ENCODE measurements around the gene IGF2BP2. TPM values are rescaled to one million over a fixed set of nuclear protein-coding genes. Genes with fewer than 3 reads are reported as not detected.

IGF2BP2 gene
- total RNA-seq, 1 experiment from 2014 or later, result 135 TPM

DNA sequence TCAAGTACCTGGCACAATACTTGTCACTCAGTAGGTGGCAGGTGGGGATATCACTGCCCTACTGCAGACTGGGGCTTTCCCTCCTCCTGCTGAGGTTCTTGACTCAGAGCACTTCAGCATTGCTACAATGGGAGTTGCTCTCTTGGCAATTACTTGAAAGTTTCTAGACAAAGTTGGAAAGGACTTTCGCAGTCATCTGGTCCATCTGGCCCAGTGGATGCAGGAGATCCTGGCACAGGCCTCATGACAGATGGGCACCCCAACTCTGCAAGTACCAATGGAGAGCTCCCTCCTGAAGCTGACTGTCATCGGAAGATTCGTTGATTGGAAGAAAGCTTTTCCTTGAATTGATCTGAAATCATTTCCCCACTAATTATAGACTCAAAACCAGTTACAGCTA, 19.2 kb upstream of the IGF2BP2 start (continued):
- TF ChIP-seq SP1 (IDR thresholded peaks at IDR 0.05; ENCODE audit: low read depth), result no peak
- TF ChIP-seq, protein P1, sequence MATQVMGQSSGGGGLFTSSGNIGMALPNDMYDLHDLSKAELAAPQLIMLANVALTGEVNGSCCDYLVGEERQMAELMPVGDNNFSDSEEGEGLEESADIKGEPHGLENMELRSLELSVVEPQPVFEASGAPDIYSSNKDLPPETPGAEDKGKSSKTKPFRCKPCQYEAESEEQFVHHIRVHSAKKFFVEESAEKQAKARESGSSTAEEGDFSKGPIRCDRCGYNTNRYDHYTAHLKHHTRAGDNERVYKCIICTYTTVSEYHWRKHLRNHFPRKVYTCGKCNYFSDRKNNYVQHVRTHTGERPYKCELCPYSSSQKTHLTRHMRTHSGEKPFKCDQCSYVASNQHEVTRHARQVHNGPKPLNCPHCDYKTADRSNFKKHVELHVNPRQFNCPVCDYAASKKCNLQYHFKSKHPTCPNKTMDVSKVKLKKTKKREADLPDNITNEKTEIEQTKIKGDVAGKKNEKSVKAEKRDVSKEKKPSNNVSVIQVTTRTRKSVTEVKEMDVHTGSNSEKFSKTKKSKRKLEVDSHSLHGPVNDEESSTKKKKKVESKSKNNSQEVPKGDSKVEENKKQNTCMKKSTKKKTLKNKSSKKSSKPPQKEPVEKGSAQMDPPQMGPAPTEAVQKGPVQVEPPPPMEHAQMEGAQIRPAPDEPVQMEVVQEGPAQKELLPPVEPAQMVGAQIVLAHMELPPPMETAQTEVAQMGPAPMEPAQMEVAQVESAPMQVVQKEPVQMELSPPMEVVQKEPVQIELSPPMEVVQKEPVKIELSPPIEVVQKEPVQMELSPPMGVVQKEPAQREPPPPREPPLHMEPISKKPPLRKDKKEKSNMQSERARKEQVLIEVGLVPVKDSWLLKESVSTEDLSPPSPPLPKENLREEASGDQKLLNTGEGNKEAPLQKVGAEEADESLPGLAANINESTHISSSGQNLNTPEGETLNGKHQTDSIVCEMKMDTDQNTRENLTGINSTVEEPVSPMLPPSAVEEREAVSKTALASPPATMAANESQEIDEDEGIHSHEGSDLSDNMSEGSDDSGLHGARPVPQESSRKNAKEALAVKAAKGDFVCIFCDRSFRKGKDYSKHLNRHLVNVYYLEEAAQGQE (IDR thresholded peaks at IDR 0.05; ENCODE audit: low read depth), result no peak

DNA sequence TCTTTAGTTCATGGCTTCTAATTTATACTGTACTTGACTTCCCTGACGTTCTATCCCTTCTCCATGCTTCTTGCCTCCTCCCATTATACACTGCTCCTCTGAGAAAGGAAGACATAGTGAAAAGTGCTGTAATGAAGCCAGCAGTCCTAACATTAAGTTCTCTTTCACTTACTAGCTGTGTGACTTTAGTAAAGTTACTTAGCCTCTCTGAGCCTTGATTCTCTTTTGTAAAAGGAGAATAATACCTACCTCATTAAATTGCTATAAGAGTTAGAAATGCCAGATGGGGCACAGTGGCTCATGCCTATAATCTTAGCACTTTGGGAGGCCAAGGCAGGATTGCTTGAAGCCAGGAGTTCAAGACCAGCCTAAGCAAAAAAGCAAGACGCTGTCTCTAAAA, 18.8 kb upstream of the IGF2BP2 start:
- CTCF ChIA-PET, result no interaction called here

More for the DNA sequence above, 18.8 kb upstream of the IGF2BP2 start:
- no peaks in the 10 kb centered on the region for H4K20me1 ChIP-seq (ENCODE audit: insufficient read depth)
- TF ChIP-seq ELF1 (IDR thresholded peaks at IDR 0.05; ENCODE audit: borderline replicate concordance, low read depth) (no peak), FOSL1 (IDR thresholded peaks at IDR 0.05; ENCODE audit: low read depth) (no peak), CBX3 (IDR thresholded peaks at IDR 0.05; ENCODE audit: low read depth) (no peak), EZH2phosphoT487 (IDR thresholded peaks at IDR 0.05; ENCODE audit: borderline replicate concordance) (no peak), SRF (IDR thresholded peaks at IDR 0.05; ENCODE audit: low read depth) (no peak), TCF7L2 (IDR thresholded peaks at IDR 0.05; ENCODE audit: borderline replicate concordance, extremely low read depth, insufficient read depth, insufficient read length) (no peak), CEBPB (IDR thresholded peaks at IDR 0.05; ENCODE audit: low read depth) (no peak), EGR1 (IDR thresholded peaks at IDR 0.05; ENCODE audit: low read depth) (no peak), POLR2A (IDR thresholded peaks at IDR 0.05; ENCODE audit: borderline replicate concordance, extremely low read depth, insufficient read depth, insufficient read length) (no peak), YY1 (IDR thresholded peaks at IDR 0.05; ENCODE audit: extremely low read depth, insufficient replicate concordance, low read depth, low read length) (no peak)
- TF ChIP-seq, protein P2, sequence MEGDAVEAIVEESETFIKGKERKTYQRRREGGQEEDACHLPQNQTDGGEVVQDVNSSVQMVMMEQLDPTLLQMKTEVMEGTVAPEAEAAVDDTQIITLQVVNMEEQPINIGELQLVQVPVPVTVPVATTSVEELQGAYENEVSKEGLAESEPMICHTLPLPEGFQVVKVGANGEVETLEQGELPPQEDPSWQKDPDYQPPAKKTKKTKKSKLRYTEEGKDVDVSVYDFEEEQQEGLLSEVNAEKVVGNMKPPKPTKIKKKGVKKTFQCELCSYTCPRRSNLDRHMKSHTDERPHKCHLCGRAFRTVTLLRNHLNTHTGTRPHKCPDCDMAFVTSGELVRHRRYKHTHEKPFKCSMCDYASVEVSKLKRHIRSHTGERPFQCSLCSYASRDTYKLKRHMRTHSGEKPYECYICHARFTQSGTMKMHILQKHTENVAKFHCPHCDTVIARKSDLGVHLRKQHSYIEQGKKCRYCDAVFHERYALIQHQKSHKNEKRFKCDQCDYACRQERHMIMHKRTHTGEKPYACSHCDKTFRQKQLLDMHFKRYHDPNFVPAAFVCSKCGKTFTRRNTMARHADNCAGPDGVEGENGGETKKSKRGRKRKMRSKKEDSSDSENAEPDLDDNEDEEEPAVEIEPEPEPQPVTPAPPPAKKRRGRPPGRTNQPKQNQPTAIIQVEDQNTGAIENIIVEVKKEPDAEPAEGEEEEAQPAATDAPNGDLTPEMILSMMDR (IDR thresholded peaks at IDR 0.05 in 2 of 3, conservative IDR thresholded peaks at IDR 0.05 in 1 of 3; ENCODE audit: borderline replicate concordance in 1 of 3, insufficient read depth in 1 of 3, low read depth in 2 of 3, low read length in 2 of 3), result no peak
- TF ChIP-seq, protein P1 (IDR thresholded peaks at IDR 0.05; ENCODE audit: low read depth), result no peak
- no peak for ATAC-seq
- no peak for DNase-seq (ENCODE audit: low read depth, low spot score)
- H3K27me3 ChIP-seq (ENCODE audit: insufficient read depth, low read length), result no peaks in the 10 kb centered on the region
- H3K4me2 ChIP-seq (ENCODE audit: low read length), result no peak overlapping the region
- BruUV-seq (replicated peaks), result no TSS peak
- ChIA-PET POLR2A (no interaction called here), RAD21 (ENCODE audit: low non-redundant PET in 1 of 2, low total read pairs in 2 of 2, uncharacterized antibody in 2 of 2, unreplicated experiment in 2 of 2) (no interaction called here)
- no peaks in the 10 kb centered on the region for H3K9me2 ChIP-seq (ENCODE audit: insufficient read depth)
- peaks cover 5 to 9% of the 10 kb centered on the region in 2 experiments; a peak in 3 of 4 replicates for H3K4me1 ChIP-seq (ENCODE audit: control insufficient read depth in 1 of 2, insufficient read depth in 2 of 2, low read length in 2 of 2)
- H3K9me3 ChIP-seq (ENCODE audit: control insufficient read depth in 1 of 2, insufficient read depth in 1 of 2, low read depth in 1 of 2, low read length in 2 of 2), result no peaks in the 10 kb centered on the region
- no peak overlapping the region for H3K9ac ChIP-seq (ENCODE audit: low read length)
- H3K79me2 ChIP-seq (ENCODE audit: insufficient read depth, low read length), result no peaks in the 10 kb centered on the region
- no peak overlapping the region for H3K27ac ChIP-seq (ENCODE audit: low read depth, low read length)
- no peaks in the 10 kb centered on the region for H3K36me3 ChIP-seq (ENCODE audit: control insufficient read depth in 1 of 2, insufficient read depth in 2 of 2, low read length in 2 of 2)
- H3K4me3 ChIP-seq (replicated peaks in 1 of 2; ENCODE audit: low read depth in 1 of 2, low read length in 2 of 2), result no peak overlapping the region
- intact Hi-C loops (cut with micrococcal nuclease), result no loop called here
- H2AFZ ChIP-seq (ENCODE audit: low read depth, low read length, poor library complexity, severe bottlenecking), result no peak overlapping the region

Measured in HCT116 (cell line).